Measurements from ENCODE around the gene MEGF11. TPM values are rescaled to one million over a fixed set of nuclear protein-coding genes. Genes with fewer than 3 reads are reported as not detected.

Gene MEGF11
- total RNA-seq, 1 experiment from 2014 or later: not detected

DNA sequence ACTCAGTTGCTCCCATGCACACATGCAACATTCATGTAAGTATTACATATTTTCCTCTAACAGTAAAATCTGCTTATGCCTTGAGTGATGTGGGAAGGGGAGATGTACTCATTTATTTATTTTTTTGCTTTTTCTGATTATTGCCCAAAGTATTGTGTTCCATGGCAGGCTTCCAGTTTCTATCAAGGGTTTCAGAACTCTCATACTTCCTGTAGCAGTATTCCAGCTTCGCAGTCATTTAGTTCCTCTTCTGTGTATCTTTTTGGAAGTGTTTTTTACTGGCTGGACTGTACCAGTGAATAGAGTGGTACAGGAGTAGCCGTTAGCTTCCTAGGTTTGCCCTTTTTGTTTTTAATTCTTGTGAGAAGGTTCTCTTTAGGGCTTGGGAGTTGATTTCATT is 357.3 kb downstream of the MEGF11 start:
- H3K27me3 ChIP-seq (ENCODE audit: insufficient read depth, low read depth): no peaks in the 10 kb centered on the region
- no peak overlapping the region for H3K27ac ChIP-seq
- no peaks in the 10 kb centered on the region for H3K9me3 ChIP-seq (ENCODE audit: insufficient read depth, low read depth)
- BruUV-seq (replicated peaks): no TSS peak
- no peak overlapping the region for H2AFZ ChIP-seq
- no peak overlapping the region for H3K4me2 ChIP-seq
- no peaks in the 10 kb centered on the region for H3K9me2 ChIP-seq (ENCODE audit: insufficient read depth)
- intact Hi-C loops (cut with micrococcal nuclease; ENCODE audit: unreplicated experiment): no loop called here
- ChIA-PET POLR2A (ENCODE audit: unreplicated experiment) (no interaction called here), CTCF (no interaction called here)
- DNase-seq: no peak
- no peak for TF ChIP-seq CTCF (conservative IDR thresholded peaks at IDR 0.05)
- no peak for TF ChIP-seq EZH2 (IDR thresholded peaks at IDR 0.05; ENCODE audit: low read depth)
- peaks cover 11% of the 10 kb centered on the region; the same call in 1 of the 2 replicates for H3F3A ChIP-seq (ENCODE audit: insufficient read depth, low read depth)
- peaks cover 3% of the 10 kb centered on the region for H3K4me1 ChIP-seq (replicated peaks; ENCODE audit: insufficient read depth)
- peaks cover 5% of the 10 kb centered on the region; the same call in 1 of the 2 replicates for H3K36me3 ChIP-seq (ENCODE audit: low read depth)
- H3K4me3 ChIP-seq: no peak overlapping the region
- no peaks in the 10 kb centered on the region for H3K79me2 ChIP-seq (ENCODE audit: low read depth)
- no peaks in the 10 kb centered on the region for H4K20me1 ChIP-seq (ENCODE audit: insufficient read depth)

DNA sequence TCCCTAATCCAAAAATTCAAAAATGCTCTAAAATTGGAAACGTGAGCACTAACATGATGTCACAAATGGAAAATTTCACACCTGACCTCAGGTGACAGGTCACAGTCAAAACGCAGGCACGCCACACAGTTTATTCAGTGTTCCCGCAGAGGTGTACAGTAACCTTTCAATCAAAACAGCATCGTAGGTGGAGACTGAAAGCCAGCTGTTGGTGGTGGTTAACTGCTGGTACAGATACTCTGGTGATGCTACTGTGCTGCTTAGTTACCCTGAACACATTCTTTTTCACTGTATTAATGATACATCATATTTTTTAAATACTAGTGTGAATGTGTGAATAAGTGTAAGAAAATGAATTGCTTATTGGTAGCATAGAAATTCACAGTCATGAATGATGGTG is 360.5 kb downstream of the MEGF11 start:
- Histone ChIP-seq H3K36me3 (ENCODE audit: low read depth) (peaks cover 14% of the 10 kb centered on the region), H3K9me2 (ENCODE audit: insufficient read depth) (no peaks in the 10 kb centered on the region), H3K4me2 (no peak overlapping the region), H4K20me1 (ENCODE audit: insufficient read depth) (no peaks in the 10 kb centered on the region), H3K27ac (no peak overlapping the region), H3K4me3 (no peak overlapping the region), H3K4me1 (replicated peaks; ENCODE audit: insufficient read depth) (no peaks in the 10 kb centered on the region), H3K79me2 (ENCODE audit: low read depth) (no peaks in the 10 kb centered on the region), H3F3A (ENCODE audit: insufficient read depth, low read depth) (no peaks in the 10 kb centered on the region; the same call in none of the 2 replicates), H3K27me3 (ENCODE audit: insufficient read depth, low read depth) (no peaks in the 10 kb centered on the region), H3K9me3 (ENCODE audit: insufficient read depth, low read depth) (no peaks in the 10 kb centered on the region), H2AFZ (no peak overlapping the region)
- POLR2A ChIA-PET (ENCODE audit: unreplicated experiment): no interaction called here
- TF ChIP-seq EZH2 (IDR thresholded peaks at IDR 0.05; ENCODE audit: low read depth) (no peak), CTCF (conservative IDR thresholded peaks at IDR 0.05) (no peak)
- CTCF ChIA-PET: no interaction called here
- intact Hi-C loops (cut with micrococcal nuclease; ENCODE audit: unreplicated experiment): no loop called here
- no peak for DNase-seq
- BruUV-seq (replicated peaks): no TSS peak

DNA sequence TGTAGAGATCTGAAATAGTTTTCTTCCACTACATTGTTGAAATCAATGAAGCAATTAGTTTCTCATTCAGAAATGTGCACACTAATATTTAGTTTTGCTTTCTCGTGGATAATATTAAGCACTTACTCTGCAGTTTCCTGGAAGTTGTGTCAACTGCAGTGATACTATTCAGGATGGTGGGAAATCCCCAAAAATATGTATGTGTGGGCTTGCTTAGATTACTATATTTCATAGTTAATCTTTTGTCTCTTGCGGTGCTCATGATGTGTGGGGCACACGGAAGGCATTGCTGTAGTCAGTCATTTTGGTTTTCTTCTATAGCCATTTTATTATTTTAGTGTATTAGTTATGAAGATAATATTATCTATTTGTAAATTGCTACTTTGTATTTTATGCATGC is 364.6 kb downstream of the MEGF11 start:
- intact Hi-C loops (cut with micrococcal nuclease; ENCODE audit: unreplicated experiment): no loop called here
- Histone ChIP-seq H3K36me3 (ENCODE audit: low read depth) (peaks cover 28% of the 10 kb centered on the region), H3K9me3 (ENCODE audit: insufficient read depth, low read depth) (no peaks in the 10 kb centered on the region), H3K27ac (no peak overlapping the region), H3K4me2 (no peak overlapping the region), H3K9me2 (ENCODE audit: insufficient read depth) (no peaks in the 10 kb centered on the region), H2AFZ (no peak overlapping the region), H3K27me3 (ENCODE audit: insufficient read depth, low read depth) (no peaks in the 10 kb centered on the region), H3K79me2 (ENCODE audit: low read depth) (no peaks in the 10 kb centered on the region), H4K20me1 (ENCODE audit: insufficient read depth) (0 out of 2 replicates have a peak, but pooled peaks cover 4% of the 10 kb centered on the region), H3F3A (ENCODE audit: insufficient read depth, low read depth) (no peaks in the 10 kb centered on the region; the same call in none of the 2 replicates), H3K4me3 (no peak overlapping the region), H3K4me1 (replicated peaks; ENCODE audit: insufficient read depth) (no peaks in the 10 kb centered on the region)
- DNase-seq: no peak
- ChIA-PET CTCF (no interaction called here), POLR2A (ENCODE audit: unreplicated experiment) (no interaction called here)
- BruUV-seq (replicated peaks): no TSS peak
- TF ChIP-seq CTCF (conservative IDR thresholded peaks at IDR 0.05) (no peak), EZH2 (IDR thresholded peaks at IDR 0.05; ENCODE audit: low read depth) (no peak)
